Measurements from ENCODE around the gene C1QL1.

DNA sequence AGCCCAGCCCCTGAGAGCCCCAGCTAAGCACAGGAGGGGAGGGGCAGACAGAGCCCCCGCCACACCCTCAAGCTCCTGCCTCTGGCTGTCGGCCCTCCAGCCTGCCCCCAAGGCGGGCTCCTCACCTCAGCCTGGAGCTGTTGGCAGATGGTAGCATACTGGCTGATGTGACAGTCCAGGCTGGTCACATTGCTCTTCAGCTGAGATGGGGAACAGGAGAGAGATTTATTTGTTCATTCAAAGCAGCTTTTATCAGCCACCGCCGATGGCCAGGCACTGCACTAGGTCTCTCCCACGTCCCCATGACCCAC, 35.4 kb downstream of the C1QL1 start:
- TF ChIP-seq CTCF (IDR thresholded peaks at IDR 0.05; ENCODE audit: extremely low read depth in 1 of 2, insufficient read depth in 1 of 2, low read depth in 1 of 2, low read length in 2 of 2): no peak
- TF ChIP-seq POLR2AphosphoS5 (IDR thresholded peaks at IDR 0.05; ENCODE audit: insufficient read depth, low read depth, low read length): no peak
- no peak for TF ChIP-seq POLR2A (IDR thresholded peaks at IDR 0.05; ENCODE audit: low read depth, low read length)
- TF ChIP-seq EZH2 (IDR thresholded peaks at IDR 0.05; ENCODE audit: borderline replicate concordance, low read depth, low read length, severe bottlenecking): no peak
- no peak for TF ChIP-seq FOS (IDR thresholded peaks at IDR 0.05; ENCODE audit: borderline replicate concordance, insufficient read depth, low read length)
- no peak for TF ChIP-seq MAX (IDR thresholded peaks at IDR 0.05; ENCODE audit: insufficient read depth, insufficient read length)
